Endothelial cell of umbilical vein (primary cell): Measurements from ENCODE around the gene TSEN2. TPM values are rescaled to one million over a fixed set of nuclear protein-coding genes. Genes with fewer than 3 reads are reported as not detected.
"Not testable (repeated sequence)": the region's sequence is repeated elsewhere in the genome, so short reads cannot be mapped to it uniquely, and the experiment has no call there.

Experiments used
- BruUV-seq: library from RNA; stranded (reverse); fragments of 400-500 nt; replicated peaks from 2 replicates; lab custom pipeline; 2021; lab: Mats Ljungman, UMichigan
- CTCF ChIA-PET: fragments of 300-600, 350-600 bp; sonication (Branson Sonifier 250); formaldehyde crosslinking; loops from one replicate; lab custom pipeline; 2021; ENCODE audit warnings: antibody characterized with exemption, inconsistent platforms; lab: Charles Lee
- POLR2A ChIA-PET: fragments of 300-600, 350-600 bp; sonication (Branson Sonifier 250); formaldehyde crosslinking; loops from one replicate; lab custom pipeline; 2021; ENCODE audit warnings: antibody characterized with exemption, inconsistent platforms; lab: Charles Lee
- DNase-seq: peaks from one replicate; pipeline ENCODE4 v3.0.0-alpha.2; 2011; ENCODE audit warnings: low read depth, low spot score
- FAIRE-seq: peaks from 2 replicates; lab custom pipeline; 2011; peaks lifted over from hg19 to GRCh38; lab: Jason Lieb, UNC
- H2AFZ ChIP-seq: 2 replicates; pipeline ENCODE4 v1.6.0; 2012; ENCODE audit warnings: low read depth, low read length, control low read depth, inconsistent platforms
- H3K27ac ChIP-seq: 2 replicates; pipeline ENCODE4 v1.5.1; 2011; ENCODE audit warnings: low read depth, mild to moderate bottlenecking, control low read depth, low read length, moderate library complexity; ENCODE audit not compliant: insufficient read depth
- H3K27me3 ChIP-seq, 2 experiments: 2 replicates each; pipeline versions ENCODE4 v1.6.0 to v1.6.1; 2011; ENCODE audit warnings: low read length in 2 of 2, mixed read lengths in 1 of 2; ENCODE audit not compliant: control insufficient read depth in 2 of 2, insufficient read depth in 2 of 2
- H3K36me3 ChIP-seq, 2 experiments: 2 replicates in 1 of 2; 3 replicates in 1 of 2; pipeline ENCODE4 v1.5.1; 2011; ENCODE audit warnings: low read length in 2 of 2, mild to moderate bottlenecking in 1 of 2, moderate library complexity in 1 of 2; ENCODE audit not compliant: control insufficient read depth in 2 of 2, insufficient read depth in 2 of 2; ENCODE audit errors: extremely low read depth in 1 of 2
- H3K4me1 ChIP-seq: 3 replicates; pipeline ENCODE4 v1.5.1; 2011; ENCODE audit warnings: mild to moderate bottlenecking, low read length; ENCODE audit not compliant: control insufficient read depth, insufficient read depth; ENCODE audit errors: extremely low read depth
- H3K4me2 ChIP-seq: 2 replicates; pipeline ENCODE4 v1.6.1; 2011; ENCODE audit warnings: low read length, control low read depth, mixed read lengths; ENCODE audit not compliant: insufficient read depth
- H3K4me3 ChIP-seq, 3 experiments: fragments of 200-600 bp in 1 of 3; sonication (generic), shearing (Covaris generic) in 1 of 3; replicated peaks in 1 of 3; 2 replicates each; pipeline ENCODE4 v1.5.1; 2011 to 2016; ENCODE audit warnings: control low read depth in 3 of 3, low read length in 3 of 3, mild to moderate bottlenecking in 2 of 3, inconsistent platforms in 1 of 3, low read depth in 1 of 3, moderate library complexity in 1 of 3; ENCODE audit not compliant: insufficient read depth in 1 of 3
- H3K79me2 ChIP-seq: 2 replicates; pipeline ENCODE4 v1.6.0; 2012; ENCODE audit warnings: low read length, inconsistent platforms; ENCODE audit not compliant: control insufficient read depth, insufficient read depth
- H3K9ac ChIP-seq: replicated peaks from 2 replicates; pipeline ENCODE3; 2011; ENCODE audit warnings: low read length, control low read depth; ENCODE audit not compliant: insufficient read depth; ENCODE audit errors: extremely low read depth
- H3K9me1 ChIP-seq: replicated peaks from 3 replicates; pipeline ENCODE4 v1.6.0; 2011; ENCODE audit warnings: mild to moderate bottlenecking, low read length; ENCODE audit not compliant: control insufficient read depth, insufficient read depth; ENCODE audit errors: extremely low read depth
- H3K9me3 ChIP-seq: replicated peaks from 2 replicates; pipeline ENCODE4 v1.5.1; 2012; ENCODE audit warnings: low read length, inconsistent platforms; ENCODE audit not compliant: control insufficient read depth, insufficient read depth
- H4K20me1 ChIP-seq: replicated peaks from 2 replicates; pipeline ENCODE3; 2011; ENCODE audit warnings: mild to moderate bottlenecking, low read length; ENCODE audit not compliant: control insufficient read depth, insufficient read depth; ENCODE audit errors: extremely low read depth
- GATA2 ChIP-seq: IDR thresholded peaks from 2 replicates; pipeline ENCODE4 v1.7.0; 2011; ENCODE audit warnings: low read depth, mild to moderate bottlenecking, moderate library complexity, mixed read lengths, low read length; ENCODE audit not compliant: insufficient read length, insufficient read depth
- MYC ChIP-seq: IDR thresholded peaks from one replicate; pipeline ENCODE4 v1.6.1; 2011; ENCODE audit warnings: mild to moderate bottlenecking, low read depth, low read length
- POLR2AphosphoS5 ChIP-seq: IDR thresholded peaks from 2 replicates; pipeline ENCODE4 v1.6.1; 2012; ENCODE audit warnings: low read depth, mild to moderate bottlenecking, control low read depth, low read length, moderate library complexity; ENCODE audit not compliant: insufficient read depth
- dilution Hi-C: fragments of 300-500 bp; cut with MboI; formaldehyde crosslinking; loops from one replicate; pipeline ENCODE4 v1.15.0; 2019; ENCODE audit warnings: low sequenced_read_pairs; ENCODE audit not compliant: extremely low pct_ligation_motif_present
- intact Hi-C: fragments of 100-400 bp; cut with micrococcal nuclease; formaldehyde crosslinking; loops from one replicate; pipeline ENCODE4 v1.10.0; 2022
- polyA plus RNA-seq, 4 experiments: library from polyadenylated mRNA; depleted of rRNA in 3 of 4; stranded (reverse) in 3 of 4; unstranded in 1 of 4; fragments of >200 nt; gene quantifications; 2 replicates each; pipeline versions ENCODE4 v1.2.1 to v1.2.3, GENCODE V29; 2011 to 2012; ENCODE audit warnings: missing spikeins in 1 of 4
- total RNA-seq: library from RNA; stranded (reverse); gene quantifications from 2 replicates; pipeline ENCODE4 v1.2.3, GENCODE V29; 2021

TSEN2 gene
- total and polyA plus RNA-seq, 2 donors (not counting 3 experiments of a cell fraction or from before 2014, with no cell fraction given): 8.3 to 12.1 TPM

- ChIA-PET CTCF (interaction anchor here (0.7 to 4.4 kb wide), 4 partner anchors 9 to 291 kb away, joined by 3 to 16 read pairs (median 4); partner anchors contain the start of gene TSEN2), POLR2A (no interaction called here)
- Histone ChIP-seq H3K4me2 (no peak overlapping the region), H3K27ac (no peak overlapping the region), H3K9ac (no peak overlapping the region), H3K9me1 (no peaks in the 10 kb centered on the region), H3K9me3 (no peaks in the 10 kb centered on the region), H3K4me1 (no peaks in the 10 kb centered on the region), H2AFZ (no peak overlapping the region), H3K27me3 (no peaks in the 10 kb centered on the region), H3K4me3 (no peak overlapping the region), H4K20me1 (no peaks in the 10 kb centered on the region), H3K36me3 (no peaks in the 10 kb centered on the region), H3K79me2 (no peaks in the 10 kb centered on the region)
- intact Hi-C loops: no loop called here
- TF ChIP-seq MYC (no peak), POLR2AphosphoS5 (no peak), GATA2 (no peak)
- FAIRE-seq: no peak
- DNase-seq: no peak
- dilution Hi-C loops: loop anchor here (10.0 kb wide), 1 partner anchor 324 kb away; no protein-coding TSS in a partner anchor
- no TSS peak for BruUV-seq
Observed at GRCh38 chr3:12468757-12469156, 15.5 kb upstream of the TSEN2 start.

- H4K20me1 ChIP-seq, H3K9ac ChIP-seq, H2AFZ ChIP-seq, H3K27me3 ChIP-seq, FAIRE-seq, H3K4me2 ChIP-seq, H3K4me1 ChIP-seq, POLR2A ChIA-PET, BruUV-seq, DNase-seq, intact Hi-C loops, H3K9me1 ChIP-seq, H3K4me3 ChIP-seq, H3K36me3 ChIP-seq, H3K27ac ChIP-seq, H3K9me3 ChIP-seq, H3K79me2 ChIP-seq: not testable (repeated sequence)
- CTCF ChIA-PET: interaction anchor here (0.7 to 4.4 kb wide), 5 partner anchors 10 to 291 kb away, joined by 3 to 16 read pairs (median 3); partner anchors contain the start of gene TSEN2
- dilution Hi-C loops: loop anchor here (10.0 kb wide), 1 partner anchor 324 kb away; no protein-coding TSS in a partner anchor
Observed at GRCh38 chr3:12469222-12469621, 15.1 kb upstream of the TSEN2 start.
